Measurements from ENCODE around the gene NR1H3.

The NR1H3 gene

GRCh38 chr11:47278058-47278457 lies 20.3 kb downstream of the NR1H3 start:
- in situ Hi-C loops (cut with MboI; ENCODE audit: low sequenced_read_pairs, unreplicated experiment): no loop called here
- TF ChIP-seq, protein P1, sequence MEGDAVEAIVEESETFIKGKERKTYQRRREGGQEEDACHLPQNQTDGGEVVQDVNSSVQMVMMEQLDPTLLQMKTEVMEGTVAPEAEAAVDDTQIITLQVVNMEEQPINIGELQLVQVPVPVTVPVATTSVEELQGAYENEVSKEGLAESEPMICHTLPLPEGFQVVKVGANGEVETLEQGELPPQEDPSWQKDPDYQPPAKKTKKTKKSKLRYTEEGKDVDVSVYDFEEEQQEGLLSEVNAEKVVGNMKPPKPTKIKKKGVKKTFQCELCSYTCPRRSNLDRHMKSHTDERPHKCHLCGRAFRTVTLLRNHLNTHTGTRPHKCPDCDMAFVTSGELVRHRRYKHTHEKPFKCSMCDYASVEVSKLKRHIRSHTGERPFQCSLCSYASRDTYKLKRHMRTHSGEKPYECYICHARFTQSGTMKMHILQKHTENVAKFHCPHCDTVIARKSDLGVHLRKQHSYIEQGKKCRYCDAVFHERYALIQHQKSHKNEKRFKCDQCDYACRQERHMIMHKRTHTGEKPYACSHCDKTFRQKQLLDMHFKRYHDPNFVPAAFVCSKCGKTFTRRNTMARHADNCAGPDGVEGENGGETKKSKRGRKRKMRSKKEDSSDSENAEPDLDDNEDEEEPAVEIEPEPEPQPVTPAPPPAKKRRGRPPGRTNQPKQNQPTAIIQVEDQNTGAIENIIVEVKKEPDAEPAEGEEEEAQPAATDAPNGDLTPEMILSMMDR (IDR thresholded peaks at IDR 0.05; ENCODE audit: borderline replicate concordance, control extremely low read depth, extremely low read depth, insufficient read depth, missing control alignments): no peak
- no peak for DNase-seq (ENCODE audit: low spot score)

DNA sequence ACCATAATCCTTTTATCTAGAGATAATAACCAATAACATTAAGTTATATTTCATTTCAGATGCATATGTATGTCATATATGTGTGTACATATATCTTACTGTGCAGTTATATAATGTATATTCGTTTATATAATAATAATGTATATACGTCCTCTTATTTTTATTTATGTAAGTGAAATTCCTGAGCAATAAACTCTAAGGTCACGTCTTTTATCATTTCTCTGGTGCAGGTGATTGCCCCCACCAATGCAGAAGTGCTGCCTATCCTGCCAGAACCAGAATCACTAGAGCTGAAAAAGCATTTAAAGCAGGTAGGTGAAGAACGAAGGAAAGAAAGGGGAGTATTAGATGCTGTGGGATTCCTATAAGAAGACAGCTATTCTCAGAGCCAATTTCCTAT lies 21.0 kb downstream of the NR1H3 start:
- no peak for DNase-seq (ENCODE audit: low spot score)
- in situ Hi-C loops (cut with MboI; ENCODE audit: low sequenced_read_pairs, unreplicated experiment): no loop called here
- TF ChIP-seq, protein P1 (IDR thresholded peaks at IDR 0.05; ENCODE audit: borderline replicate concordance, control extremely low read depth, extremely low read depth, insufficient read depth, missing control alignments): no peak

GRCh38 chr11:47280099-47280498 lies 22.3 kb downstream of the NR1H3 start:
- in situ Hi-C loops (cut with MboI; ENCODE audit: low sequenced_read_pairs, unreplicated experiment): no loop called here
- no peak for DNase-seq (ENCODE audit: low spot score)
- TF ChIP-seq, protein P1 (IDR thresholded peaks at IDR 0.05; ENCODE audit: borderline replicate concordance, control extremely low read depth, extremely low read depth, insufficient read depth, missing control alignments): no peak

GRCh38 chr11:47280860-47281259 lies 23.1 kb downstream of the NR1H3 start:
- TF ChIP-seq, protein P1 (IDR thresholded peaks at IDR 0.05; ENCODE audit: borderline replicate concordance, control extremely low read depth, extremely low read depth, insufficient read depth, missing control alignments): no peak
- in situ Hi-C loops (cut with MboI; ENCODE audit: low sequenced_read_pairs, unreplicated experiment): no loop called here

GRCh38 chr11:47282462-47282861 lies 24.7 kb downstream of the NR1H3 start:
- in situ Hi-C loops (cut with MboI; ENCODE audit: low sequenced_read_pairs, unreplicated experiment): no loop called here
- TF ChIP-seq, protein P1 (IDR thresholded peaks at IDR 0.05; ENCODE audit: borderline replicate concordance, control extremely low read depth, extremely low read depth, insufficient read depth, missing control alignments): no peak
- DNase-seq (ENCODE audit: low spot score): no peak

More at GRCh38 chr11:47280860-47281259, 23.1 kb downstream of the NR1H3 start:
- DNase-seq (ENCODE audit: low spot score): no peak

DNA sequence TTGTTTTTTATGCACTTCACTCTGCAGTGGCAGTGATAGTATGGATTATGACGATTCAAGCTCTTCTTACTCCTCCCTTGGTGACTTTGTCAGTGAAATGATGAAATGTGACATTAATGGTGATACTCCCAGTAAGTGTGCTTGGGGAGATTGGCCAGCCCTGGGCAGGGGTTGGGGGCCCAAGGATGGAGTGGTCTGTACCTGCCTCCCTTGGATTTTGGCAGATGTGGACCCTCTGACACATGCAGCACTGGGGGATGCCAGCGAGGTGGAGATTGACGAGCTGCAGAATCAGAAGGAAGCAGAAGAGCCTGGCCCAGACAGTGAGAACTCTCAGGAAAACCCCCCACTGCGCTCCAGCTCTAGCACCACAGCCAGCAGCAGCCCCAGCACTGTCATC lies 26.4 kb downstream of the NR1H3 start:
- in situ Hi-C loops (cut with MboI; ENCODE audit: low sequenced_read_pairs, unreplicated experiment): no loop called here
- TF ChIP-seq, protein P1 (IDR thresholded peaks at IDR 0.05; ENCODE audit: borderline replicate concordance, control extremely low read depth, extremely low read depth, insufficient read depth, missing control alignments): no peak
- DNase-seq (ENCODE audit: low spot score): no peak

All from GM13976 (cell line).